SH-SY5Y (cell line): Measurements from ENCODE around the gene ANXA4.

Experiments
- GATA2 ChIP-seq: IDR thresholded peaks from 2 replicates; pipeline ENCODE4 v1.6.1; 2011; ENCODE audit warnings: mild to moderate bottlenecking, low read depth, low read length
- GATA3 ChIP-seq: IDR thresholded peaks from 2 replicates; pipeline ENCODE4 v1.6.1; 2011; ENCODE audit warnings: low read depth, mild to moderate bottlenecking, low read length, moderate library complexity

- no peak for TF ChIP-seq GATA2
- no peak for TF ChIP-seq GATA3
Observed at GRCh38 chr2:69718338-69718965, 23.5 kb upstream of the ANXA4 start.
